EL (cell line): Measurements from ENCODE around the gene NF2.
A peak's percentile ranks its signal among the peaks of the same experiment; 100 is the strongest.
"Not testable (repeated sequence)": the region's sequence is repeated elsewhere in the genome, so short reads cannot be mapped to it uniquely, and the experiment has no call there.

Experiments used
- DNase-seq: peaks from one replicate; pipeline ENCODE4 v3.0.0-alpha.2; 2016

The NF2 gene

DNA sequence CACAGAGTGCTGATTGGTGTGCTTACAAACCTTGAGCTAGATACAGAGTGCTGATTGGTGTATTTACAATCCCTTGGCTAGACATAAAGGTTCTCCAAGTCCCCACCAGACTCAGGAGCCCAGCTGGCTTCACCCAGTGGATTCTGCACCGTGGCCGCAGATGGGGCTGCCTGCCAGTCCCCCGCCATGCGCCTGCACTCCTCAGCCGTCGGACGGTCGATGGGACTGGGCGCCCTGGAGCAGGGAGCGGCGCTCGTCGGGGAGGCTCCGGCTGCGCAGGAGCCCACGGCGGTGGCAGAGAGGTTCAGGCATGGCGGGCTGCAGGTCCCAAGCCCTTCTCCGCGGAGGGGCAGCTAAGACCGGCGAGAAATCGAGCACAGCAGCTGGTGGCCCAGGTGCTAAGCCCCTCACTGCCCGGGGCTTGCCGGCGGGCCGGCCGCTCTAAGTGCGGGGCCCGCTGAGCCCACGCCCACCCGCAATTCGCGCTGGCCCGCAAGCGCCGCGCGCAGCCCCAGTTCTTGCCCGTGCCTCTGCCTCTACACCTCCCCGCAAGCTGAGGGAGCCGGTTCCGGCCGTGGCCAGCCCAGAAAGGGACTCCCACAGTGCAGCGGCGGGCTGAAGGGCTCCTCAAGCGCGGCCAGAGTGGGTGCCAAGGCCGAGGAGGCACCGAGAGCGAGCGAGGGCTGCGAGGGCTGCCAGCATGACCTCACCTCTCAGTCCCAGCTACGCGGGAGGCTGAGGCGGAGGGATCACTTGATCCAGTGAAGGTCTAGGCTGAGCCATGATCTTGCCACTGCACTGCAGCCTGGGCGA, 5.4 kb upstream of the NF2 start:
- DNase-seq = not testable (repeated sequence)

DNA sequence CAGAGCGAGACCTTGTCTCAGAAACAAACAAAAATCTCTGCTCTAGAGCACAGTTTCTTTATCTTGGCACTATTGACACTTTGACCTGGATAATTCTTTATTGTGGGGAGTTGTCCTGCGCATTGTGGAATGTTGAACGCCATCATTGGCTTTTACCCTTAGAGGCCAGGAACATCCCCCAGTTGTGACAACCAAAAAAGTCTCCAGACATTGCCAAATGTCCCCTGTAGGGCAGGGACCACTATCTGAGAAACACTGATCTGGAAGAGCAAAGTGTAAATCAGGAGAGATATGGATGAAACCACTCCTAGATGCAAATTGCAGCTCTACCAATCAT, 4.8 kb upstream of the NF2 start:
- no peak for DNase-seq

DNA sequence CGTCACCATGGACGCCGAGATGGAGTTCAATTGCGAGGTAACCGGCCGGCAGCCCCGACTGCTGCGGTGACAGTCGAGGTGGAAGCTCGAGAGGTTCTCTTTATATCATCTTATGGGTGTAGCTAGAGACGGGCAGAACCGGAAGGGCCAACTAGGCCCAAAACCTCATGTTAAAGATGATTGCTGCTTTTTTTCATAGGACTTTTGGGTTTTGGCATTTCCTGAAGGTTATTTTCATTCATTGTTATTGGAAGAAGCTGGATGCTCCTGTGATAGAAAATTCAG, 585 bp downstream of the NF2 start:
- peak; percentile 54 for DNase-seq

DNA sequence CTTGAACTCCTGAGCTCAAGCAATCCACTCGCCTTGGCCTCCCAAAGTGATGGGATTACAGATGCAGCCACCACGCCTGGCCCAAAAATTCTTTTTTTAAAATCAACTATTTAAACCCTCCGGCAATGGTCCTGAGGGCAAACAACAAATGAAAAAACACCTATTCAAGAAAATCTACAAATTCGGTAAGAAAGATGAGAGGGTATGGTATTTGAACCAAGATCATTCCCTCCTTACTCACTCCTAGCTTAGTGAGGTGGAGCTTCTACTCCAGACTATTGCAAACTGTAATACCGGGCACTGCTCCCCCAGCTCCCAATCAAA, 2.1 kb downstream of the NF2 start:
- no peak for DNase-seq

DNA sequence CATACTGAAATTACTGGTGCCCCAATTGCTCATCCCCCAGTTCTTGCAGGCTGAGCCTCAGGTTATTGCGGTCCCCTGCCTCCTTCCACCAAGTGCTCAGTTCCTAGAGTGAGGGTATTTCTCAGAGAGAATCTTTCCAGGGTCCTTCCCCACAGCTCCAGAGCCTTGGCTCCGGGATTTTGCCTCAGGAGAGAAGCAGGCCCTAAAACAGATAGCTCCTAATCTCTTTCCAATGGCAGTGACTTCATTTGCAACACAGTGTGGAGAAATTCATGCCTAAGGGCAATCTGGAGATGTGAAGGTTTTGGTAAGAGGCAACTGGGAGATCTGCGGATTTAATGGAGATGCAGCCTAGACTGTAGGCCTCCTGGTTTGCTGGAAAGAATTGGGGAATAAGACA, 2.9 kb downstream of the NF2 start:
- no peak for DNase-seq

DNA sequence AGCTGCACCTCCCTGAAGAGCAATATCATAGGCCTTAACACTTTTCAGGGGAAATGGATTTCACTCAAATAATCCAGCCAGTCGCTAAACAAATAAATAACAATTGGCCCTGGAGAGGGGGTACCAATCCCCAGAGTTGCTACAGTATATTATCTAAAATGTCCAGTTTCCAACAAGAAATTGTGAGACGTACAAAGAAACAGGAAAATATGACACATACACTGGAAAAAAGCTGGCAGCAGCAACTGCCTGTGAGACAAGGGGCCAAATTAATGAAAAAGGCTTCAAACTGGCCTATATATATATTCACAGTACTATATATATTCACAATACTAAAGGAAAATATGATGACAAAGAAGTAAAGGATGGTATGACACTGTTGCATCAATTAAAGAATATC, 4.0 kb downstream of the NF2 start:
- no peak for DNase-seq

DNA sequence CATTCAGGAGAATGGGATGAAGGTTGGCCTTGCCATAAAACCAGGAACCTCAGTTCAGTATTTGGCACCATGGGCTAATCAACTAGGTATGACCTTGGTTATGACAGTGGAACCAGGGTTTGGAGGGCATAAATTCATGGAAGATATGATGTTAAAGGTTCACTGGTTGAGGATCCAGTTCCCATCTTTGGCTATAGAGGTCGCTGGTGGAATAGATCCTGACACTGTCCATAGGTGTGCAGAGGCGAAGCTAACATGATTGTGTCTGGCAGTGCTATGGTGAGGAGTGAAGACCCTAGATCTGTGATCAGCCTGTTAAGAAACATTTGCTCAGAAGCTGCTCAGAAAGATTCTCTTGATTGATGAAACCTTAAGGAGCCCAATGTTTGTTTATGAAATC, 5.7 kb downstream of the NF2 start:
- no peak for DNase-seq

DNA sequence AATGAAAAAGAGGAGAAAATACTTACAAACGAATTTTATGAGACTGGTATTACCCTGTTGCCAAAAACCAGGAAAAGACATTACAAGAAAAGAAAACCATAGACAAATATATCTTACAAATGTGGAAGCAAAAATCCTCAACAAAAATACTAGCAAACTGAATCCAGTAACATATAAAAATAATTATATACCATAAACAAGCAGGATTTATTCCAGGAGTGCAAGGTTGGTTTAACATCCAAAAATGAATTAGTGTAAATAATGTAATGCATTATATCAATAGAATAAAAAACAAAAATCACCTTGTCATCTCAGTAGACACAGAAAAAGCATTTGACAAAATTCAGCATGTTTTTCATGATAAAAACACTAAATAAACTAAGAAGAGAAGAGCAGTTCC, 7.3 kb downstream of the NF2 start:
- DNase-seq = no peak

DNA sequence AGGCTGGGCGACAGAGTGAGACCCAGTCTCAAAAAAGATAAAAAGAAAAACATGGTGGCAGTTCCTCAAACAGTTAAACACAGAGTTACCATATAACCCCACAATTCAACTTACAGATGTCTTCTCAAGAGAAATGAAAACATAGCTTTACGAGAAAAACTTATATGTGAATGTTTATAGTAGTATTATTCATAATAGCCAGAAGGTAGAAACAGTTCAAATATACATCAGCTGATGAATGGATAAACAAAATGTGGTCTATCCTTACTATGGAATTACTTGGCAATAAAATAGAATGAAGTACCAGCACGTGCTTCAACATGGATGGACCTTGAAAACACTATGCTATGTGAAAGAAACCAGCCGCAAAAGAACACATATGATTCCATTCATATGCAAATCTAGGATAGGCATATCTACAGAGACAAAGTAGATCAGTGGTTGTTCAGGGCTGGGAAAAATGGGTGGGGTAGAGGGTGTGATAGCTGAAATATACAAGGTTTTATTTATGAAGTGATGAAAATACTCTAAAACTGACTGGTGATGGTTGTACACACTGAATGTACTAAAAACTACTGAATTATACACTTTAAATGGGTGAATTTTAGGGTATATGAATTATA, 12.4 kb downstream of the NF2 start:
- no peak for DNase-seq

DNA sequence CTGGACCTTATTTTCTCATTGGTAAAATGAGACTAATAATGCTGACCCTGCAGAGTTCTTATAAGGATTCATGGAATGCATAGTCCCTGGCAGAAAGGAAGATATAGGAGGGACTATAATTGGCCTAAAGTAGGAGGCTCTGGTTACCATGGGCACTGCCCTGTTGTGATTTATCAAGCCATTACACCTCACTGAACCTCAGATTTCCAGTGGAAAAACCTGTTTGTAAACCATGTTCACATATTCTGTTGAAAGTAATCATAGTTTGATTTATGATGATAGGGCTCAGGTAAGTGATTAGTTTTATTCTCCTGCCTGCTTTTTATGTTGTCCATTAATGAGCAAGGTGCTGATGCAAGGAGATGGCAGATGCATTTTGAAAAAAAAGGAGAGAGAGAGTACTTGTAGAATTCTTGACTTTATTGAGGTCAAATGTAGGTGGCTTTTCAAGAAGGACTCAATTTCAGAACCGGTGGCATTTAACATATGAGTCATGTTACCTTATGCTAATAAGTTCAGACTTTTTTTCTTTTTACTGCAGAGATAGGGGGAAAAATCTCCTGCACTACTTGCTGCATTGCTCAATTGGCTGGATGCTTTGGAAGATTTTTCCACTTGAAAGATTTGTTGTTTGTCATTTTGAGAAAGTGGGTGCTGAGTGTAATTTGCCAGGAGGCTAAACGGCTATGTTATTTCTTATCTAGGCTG, 14.6 kb downstream of the NF2 start:
- peak; percentile 64 for DNase-seq

DNA sequence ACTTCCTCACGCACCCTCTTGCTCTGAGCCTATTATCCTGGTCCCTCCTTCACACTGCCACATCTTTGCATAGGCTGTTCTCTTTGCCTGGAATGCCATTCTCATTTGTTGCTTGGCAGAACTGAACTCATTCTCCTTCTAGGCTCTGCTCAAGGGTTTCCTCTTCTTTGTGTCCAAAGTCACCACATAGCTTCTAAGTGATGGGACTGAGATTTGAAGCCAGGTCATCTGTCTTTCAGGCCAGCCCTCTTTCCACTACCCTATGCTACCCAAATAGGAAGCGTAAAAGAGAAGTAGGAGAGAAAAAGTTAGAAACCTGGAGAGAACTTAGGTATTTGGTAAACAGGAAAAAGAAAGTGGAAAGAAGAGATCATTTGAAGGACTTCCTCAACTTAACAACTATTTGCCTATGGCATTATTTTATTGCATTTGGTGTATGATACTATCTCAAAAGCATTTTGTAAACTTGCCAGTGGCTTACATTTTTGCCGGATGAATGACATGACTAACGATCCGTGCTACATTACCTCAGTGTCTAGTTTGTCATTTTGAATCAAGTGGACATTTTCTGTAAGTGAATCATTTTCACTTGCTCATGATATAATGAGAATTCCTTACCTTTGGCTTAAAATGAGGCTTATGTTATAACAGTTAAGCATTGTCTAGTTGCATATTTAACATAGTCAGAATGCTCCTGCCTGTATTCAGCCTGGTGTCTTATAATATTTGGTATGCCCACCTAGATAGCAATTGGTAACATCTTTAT, 18.5 kb downstream of the NF2 start:
- DNase-seq = peak; percentile 99

DNA sequence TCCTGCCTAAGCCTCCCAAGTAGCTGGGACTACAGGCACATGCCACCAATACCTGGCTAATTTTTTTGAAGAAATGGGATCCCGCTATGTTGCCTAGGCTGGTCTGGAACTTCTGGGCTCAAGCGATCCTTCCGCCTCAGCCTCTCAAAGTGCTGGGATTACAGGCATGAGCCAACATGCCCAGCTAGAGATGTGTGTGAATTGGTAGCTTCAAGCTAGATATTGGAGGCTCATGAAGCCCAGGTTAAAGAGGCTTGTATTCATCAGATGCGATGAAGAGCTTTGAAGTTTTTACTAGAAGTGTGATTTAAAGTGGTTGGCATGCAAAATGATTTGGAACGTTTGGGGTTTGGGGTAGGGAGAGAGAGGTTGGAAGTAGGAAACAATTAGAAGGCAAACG, 19.6 kb downstream of the NF2 start:
- DNase-seq = no peak

DNA sequence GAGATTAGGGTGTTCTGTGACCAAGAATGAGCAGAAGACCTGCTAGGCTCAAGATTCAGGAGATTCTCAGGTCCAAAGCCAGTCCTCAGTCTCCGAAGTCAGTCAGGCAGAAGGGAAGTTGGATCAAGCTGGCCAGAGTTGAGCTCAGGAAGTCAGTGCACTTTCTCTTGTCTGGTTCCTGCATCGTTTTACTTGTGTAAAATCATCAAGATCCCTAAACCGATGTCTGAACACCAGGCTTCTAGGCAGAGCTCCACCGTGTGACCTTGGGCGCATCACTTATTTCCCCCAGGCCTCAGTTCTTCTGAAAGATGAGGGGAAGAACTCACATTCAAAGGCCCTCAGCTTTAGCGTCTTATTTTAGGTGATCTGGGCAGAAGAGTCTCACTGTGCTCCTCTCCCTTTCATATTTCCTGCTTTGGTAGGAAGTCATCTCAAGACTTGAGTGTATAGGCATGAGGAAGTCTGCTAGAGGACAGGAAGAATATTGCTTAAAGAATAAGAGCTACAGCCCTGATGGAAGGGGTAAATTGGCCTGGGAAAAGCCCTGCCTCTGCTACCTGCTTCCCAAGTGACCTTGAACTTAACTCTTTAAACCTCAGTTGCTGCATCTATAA, 20.2 kb downstream of the NF2 start:
- DNase-seq = peak; percentile 31

DNA sequence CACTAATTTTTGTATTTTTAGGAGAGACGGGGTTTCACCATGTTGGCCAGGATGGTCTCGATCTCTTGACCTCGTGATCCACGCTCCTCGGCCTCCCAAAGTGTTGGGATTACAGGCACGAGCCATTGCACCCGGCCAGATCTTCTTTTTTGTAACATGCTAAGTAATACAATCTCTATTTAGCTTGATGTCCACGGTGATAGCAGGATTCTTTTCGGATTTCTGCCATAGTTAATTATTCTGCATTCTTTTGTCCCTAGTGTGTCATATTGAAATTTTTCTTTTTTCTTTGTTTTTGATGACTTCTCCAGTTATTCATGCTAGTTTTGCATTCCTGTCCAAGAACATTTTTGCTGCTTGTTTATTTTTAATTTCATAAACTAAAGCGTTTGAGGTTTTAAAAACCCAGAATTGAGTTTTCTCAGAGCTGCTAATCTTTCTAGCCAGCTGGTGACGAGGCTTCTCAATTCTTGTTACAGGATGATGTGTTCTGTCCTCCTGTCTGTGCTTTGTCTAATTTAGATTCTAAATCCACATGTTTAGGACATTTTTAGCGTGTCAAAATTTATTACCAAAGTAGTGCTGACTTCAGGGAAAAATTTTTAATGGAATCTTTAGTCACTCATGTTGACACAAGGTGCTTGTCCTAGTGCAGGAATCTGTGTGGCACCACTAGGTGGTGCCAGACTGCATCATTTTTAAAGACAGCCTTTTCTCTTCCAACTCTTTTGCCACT, 21.8 kb downstream of the NF2 start:
- DNase-seq = peak; percentile 90

DNA sequence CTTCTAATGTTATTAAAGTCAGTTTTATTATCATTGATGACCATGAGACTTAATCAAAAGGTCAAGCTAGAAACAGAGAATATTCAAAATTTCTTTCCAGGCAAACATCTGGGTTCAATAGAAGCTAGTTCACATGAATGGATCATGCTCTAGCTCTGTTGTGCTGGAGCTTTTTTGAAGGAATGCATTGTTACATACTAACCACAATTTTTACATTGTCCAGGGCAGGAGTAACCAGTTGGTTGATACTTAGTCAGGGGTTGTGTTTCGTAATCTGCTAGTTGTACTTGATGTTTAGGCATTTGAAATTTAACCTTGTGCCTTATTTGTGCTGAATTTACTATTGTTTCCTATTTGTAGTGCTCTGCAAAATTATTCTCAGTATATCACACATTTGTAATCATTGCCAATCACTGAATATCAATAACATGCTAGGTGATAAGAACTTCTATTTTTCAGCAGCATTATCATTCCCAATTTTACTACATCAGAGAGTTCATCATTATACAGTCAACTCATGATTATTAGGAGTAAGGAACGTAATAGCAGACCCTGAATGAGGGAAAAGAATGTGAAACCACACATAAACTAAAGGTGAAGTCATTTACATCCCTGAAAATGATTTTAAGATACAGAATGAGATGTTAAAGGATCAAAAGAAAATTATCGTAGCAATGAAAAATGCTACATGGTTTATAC, 23.2 kb downstream of the NF2 start:
- DNase-seq = peak; percentile 89

DNA sequence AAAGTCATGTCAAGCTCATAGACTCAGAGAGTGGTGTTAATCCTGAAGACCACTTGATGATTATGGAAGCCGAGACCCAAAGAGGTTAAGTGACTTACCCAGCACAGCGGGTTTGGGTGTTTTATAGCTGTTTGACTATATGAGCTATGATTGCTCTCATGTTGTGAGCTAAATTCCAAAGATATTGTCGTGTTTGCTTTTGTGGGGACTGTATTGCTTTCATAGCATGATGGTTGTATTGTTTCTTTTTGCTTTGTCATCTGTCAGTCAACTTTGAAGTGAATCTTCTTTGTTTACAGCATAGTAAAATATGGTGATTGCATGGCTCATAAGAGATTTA, 23.7 kb downstream of the NF2 start:
- no peak for DNase-seq

DNA sequence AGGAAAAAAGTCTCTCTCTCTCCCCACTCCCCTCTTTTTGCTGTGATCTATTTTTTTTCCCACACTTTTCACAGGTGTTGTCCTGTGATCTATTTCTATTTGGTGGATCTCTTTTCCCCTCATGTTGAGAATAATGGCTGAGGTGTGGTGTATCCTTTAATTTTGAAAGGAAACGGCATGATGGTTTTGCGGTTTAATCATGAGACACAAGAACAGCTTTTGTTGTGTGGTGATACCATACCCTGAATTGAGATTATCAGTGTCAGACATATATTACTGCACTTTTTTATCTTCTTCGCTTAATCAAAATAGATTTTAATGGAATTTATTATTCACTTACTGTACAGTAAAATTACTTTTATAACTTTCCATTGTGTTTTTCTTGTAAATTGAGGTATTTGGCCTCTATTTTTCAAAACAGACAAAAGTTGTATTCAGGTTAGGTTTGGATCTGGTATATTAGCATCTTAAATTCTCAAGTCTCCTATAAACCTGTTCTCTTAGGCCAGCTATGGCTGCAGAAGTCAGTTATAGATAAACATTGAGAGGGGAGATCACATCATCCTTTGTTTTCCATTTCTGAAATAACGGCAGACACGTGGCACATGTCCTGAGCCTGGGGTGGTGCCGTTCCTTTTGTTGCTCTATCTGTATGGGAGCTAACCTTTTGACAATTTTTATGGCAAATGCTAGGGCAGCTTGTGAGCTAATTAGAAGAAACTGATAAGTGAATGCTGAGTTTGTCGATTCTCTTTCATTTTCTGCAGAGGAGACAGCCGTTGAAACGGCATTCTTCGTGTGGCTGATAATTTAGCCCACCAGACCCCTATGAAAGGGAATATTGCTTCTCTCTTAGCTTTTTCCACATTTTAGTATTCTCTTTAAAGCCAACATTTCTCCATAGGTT, 25.8 kb downstream of the NF2 start:
- no peak for DNase-seq

DNA sequence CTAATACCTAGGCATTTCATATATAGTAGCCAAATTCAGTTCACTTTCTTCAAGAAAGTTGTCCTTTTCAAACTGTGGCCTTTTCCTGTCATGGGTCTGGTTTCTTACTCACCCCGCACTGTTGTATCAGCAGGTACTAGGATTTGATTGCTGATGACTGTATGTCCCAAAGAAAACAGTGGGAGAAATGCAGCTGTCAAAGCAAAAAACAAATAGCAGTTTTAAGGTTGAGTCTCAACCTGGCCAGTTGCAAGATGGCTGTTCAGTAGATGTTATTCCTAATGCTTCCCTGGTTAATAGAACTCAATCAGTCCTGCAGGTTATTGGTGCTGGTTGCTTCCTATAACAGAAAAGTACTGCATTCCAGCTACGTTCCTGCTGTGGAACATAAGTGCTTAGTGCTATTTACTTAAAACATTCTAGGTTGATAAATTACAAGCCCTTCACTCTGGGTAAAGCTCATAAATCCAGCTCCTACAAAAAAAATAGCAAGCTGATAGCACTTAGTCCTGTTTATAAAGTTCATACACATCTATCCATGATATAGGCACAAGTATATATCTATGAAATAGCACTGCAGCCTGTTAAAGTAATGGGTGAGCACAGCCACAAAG, 26.6 kb downstream of the NF2 start:
- DNase-seq = no peak

DNA sequence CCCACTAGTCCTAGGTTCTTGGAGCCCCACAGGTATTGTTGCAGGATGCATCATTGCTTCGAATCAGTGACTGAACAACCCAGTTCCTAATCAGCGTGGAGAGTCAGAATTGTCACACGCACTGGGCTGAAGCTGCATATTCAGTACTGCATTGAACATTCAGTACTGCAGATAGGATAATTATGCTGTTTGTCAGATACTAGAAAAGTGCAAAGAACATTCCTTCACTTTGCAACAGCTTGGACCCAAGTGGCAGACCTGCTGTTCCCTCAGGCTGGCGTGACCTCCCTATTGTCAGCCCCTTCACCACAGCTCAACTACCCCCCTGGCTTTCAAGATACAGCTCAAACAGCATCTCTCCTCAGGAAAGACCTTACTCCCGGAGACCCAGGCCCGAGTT, 27.6 kb downstream of the NF2 start:
- no peak for DNase-seq

DNA sequence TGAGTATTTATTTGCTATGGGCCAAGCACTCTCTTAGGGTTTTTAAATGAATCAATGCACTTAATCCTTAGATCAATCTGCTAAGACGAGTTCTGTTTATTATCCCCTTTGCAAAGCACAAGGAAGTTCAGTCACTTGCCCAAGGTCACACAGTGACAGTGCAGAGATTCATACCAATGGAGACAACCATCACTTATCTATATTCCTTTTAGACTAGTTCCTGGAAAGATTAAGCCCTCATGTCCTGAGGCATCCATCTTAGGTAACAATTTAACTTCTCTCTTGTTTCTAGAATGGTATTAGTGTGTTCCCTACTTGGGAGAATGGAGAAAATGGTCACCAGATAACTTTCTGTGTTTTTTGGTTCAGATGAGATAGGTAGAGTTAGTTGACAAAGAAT, 28.3 kb downstream of the NF2 start:
- DNase-seq = no peak

DNA sequence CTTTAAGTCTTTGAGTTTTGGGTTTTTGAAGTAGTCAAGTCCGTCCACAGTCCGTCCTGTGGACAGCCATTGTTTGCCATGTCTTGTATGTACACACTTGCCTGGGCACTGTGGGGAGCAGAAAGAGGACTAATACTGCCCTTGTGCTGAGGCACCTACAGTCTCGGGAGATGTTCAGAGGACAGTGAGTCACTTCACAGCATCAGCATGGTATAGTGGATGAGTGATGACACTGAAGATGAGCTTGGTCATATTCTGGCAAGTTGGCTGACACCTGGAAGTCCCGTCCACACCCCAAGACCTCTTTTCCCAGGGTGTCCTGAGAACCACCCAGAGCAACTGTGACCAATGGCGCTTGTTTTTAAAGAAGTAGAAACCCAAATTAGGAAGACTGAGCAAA, 29.2 kb downstream of the NF2 start:
- DNase-seq = no peak
